ENCODE data around the gene EBLN2.

GRCh38 chr3:73018298-73018697, 43.2 kb upstream of the EBLN2 start:
- no peak for TF ChIP-seq MXI1 (IDR thresholded peaks at IDR 0.05; ENCODE audit: low read depth, low read length)
- no peak for TF ChIP-seq RAD21 (IDR thresholded peaks at IDR 0.05; ENCODE audit: low read length)
- TF ChIP-seq POLR2AphosphoS5 (IDR thresholded peaks at IDR 0.05; ENCODE audit: low read depth, low read length), result no peak
- no peak for TF ChIP-seq JUND (IDR thresholded peaks at IDR 0.05)
- TF ChIP-seq CTCF (IDR thresholded peaks at IDR 0.05), result no peak
- TF ChIP-seq EP300 (IDR thresholded peaks at IDR 0.05; ENCODE audit: borderline replicate concordance in 1 of 2, low read depth in 1 of 2, low read length in 1 of 2), result no peak
